Psoas muscle (tissue), 8 donors: ENCODE data around the gene NAA60. TPM values are rescaled to one million over a fixed set of nuclear protein-coding genes. Genes with fewer than 3 reads are reported as not detected.
"Not testable (repeated sequence)": the region's sequence is repeated elsewhere in the genome, so short reads cannot be mapped to it uniquely, and the experiment has no call there.

Source experiments
- ATAC-seq, 4 donors: fragments of 200-7000 bp; cut with Tn5 transposase; one replicate each; pipeline ENCODE4 v1.9.1; 2020; ENCODE audit warnings: moderate library complexity in 3 of 4, mild to moderate bottlenecking in 2 of 4
- DNase-seq, 2 donors: peaks; one replicate each; pipeline ENCODE4 v3.0.0-alpha.2; 2020
- H3K27ac ChIP-seq: fragments of 200-600 bp; one replicate; pipeline ENCODE4 v1.8.0; 2022
- H3K27me3 ChIP-seq, 3 donors: fragments of 200-600 bp in 1 of 3; one replicate each; pipeline versions ENCODE4 v1.6.1 to v1.8.0; 2013 to 2022; ENCODE audit warnings: low read length in 2 of 3, mild to moderate bottlenecking in 2 of 3, moderate library complexity in 1 of 3; ENCODE audit not compliant: insufficient read depth in 3 of 3
- H3K36me3 ChIP-seq, 2 donors: fragments of 200-600 bp in 1 of 2; one replicate each; pipeline versions ENCODE4 v1.6.1 to v1.8.0; 2013 to 2022; ENCODE audit warnings: low read depth in 1 of 2, mild to moderate bottlenecking in 1 of 2, moderate library complexity in 1 of 2; ENCODE audit not compliant: insufficient read depth in 1 of 2
- H3K4me1 ChIP-seq: fragments of 200-600 bp; one replicate; pipeline ENCODE4 v1.8.0; 2022
- H3K4me3 ChIP-seq: fragments of 200-600 bp; one replicate; pipeline ENCODE4 v1.8.0; 2022; ENCODE audit warnings: mild to moderate bottlenecking
- H3K9me3 ChIP-seq: fragments of 200-600 bp; one replicate; pipeline ENCODE4 v1.8.0; 2022
- WGBS, 3 donors: extraction: QIAGEN DNeasy Blood & Tissue Kit; methylation state at CpG; one replicate each; pipeline versions ENCODE4 v1.1.6 to v1.1.7; 2013; 5-methylcytosine and 5-hydroxymethylcytosine counted together
- intact Hi-C, 2 donors: fragments of 100-400 bp; cut with DNase I; formaldehyde crosslinking; loops; one replicate each; pipeline versions ENCODE4 v1.11.0 to v1.14.2; 2022
- polyA plus RNA-seq, 3 donors: library from polyadenylated mRNA; stranded (reverse); fragments of 200-250 nt; gene quantifications; one replicate each; pipeline ENCODE4 v1.2.3, GENCODE V29; 2013
- total RNA-seq, 4 donors: library from RNA; stranded (reverse); fragmentation: NEBNext Ultra II Directional in 2 of 4; extraction: Animal tissue kit (Norgen Biotek cat#: 25700) in 2 of 4; gene quantifications; one replicate each; pipeline versions ENCODE4 v1.2.1 to v1.2.4, GENCODE V29; 2021 to 2023
- TF ChIP-seq, protein P1 (sequence below): fragments of 200-600 bp; IDR thresholded peaks from one replicate; pipeline ENCODE4 v1.8.0; 2022; ENCODE audit warnings: antibody characterized with exemption
- donor health status: healthy with polysubstance abuse.
- donor health status: DM: no; HTN: no; CAD: no; lungs with moderate emphysema.
- donor health status: Bipolar disorder and iron deficiency.
- donor health status: healthy.
- donor health status: DM: yes; HTN: yes; CAD: no.
- donor health status: DM: no; HTN: no; CAD: no.
- donor health status: DM: no; HTN: no; CAD: no.
- donor health status: DM: yes; HTN: yes; CAD: no.

NAA60 gene
- total and polyA plus RNA-seq, 7 donors: 17.9 to 29.3 (median 20.1) TPM

DNA sequence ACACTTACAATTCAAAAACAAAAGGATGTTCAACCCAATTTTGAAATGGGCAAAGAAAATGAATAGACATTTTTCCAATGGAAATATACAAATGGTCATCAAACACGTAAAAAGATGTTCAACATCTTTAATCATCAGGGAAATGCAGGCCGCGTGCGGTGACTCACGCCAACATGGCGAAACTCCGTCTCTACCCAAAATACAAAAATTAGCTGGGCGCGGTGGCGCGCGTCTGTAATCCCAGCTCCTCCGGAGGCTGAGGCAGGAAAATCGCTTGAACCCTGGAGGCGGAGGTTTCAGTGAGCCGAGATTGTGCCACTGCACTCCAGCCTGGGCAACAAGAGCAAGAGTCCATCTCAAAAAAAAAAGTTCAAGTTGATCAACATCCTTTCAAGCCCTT is 55.5 kb downstream of the NAA60 start:
- 96% methylated on average over 16 of the region's 16 CpGs for WGBS, 3 donors
- H3K4me1 ChIP-seq: peaks cover 7% of the 10 kb centered on the region
- no peaks in the 10 kb centered on the region for H3K9me3 ChIP-seq
- H3K27me3 ChIP-seq: no peaks in the 10 kb centered on the region
- DNase-seq: no peak
- intact Hi-C loops: loop anchor here in 1 of 2 donors (10.0 kb wide), 1 partner anchor 234 kb away; no protein-coding TSS in a partner anchor
- no peak overlapping the region for H3K27ac ChIP-seq
- ATAC-seq: no peak
- no peak overlapping the region for H3K4me3 ChIP-seq
- TF ChIP-seq, protein P1, sequence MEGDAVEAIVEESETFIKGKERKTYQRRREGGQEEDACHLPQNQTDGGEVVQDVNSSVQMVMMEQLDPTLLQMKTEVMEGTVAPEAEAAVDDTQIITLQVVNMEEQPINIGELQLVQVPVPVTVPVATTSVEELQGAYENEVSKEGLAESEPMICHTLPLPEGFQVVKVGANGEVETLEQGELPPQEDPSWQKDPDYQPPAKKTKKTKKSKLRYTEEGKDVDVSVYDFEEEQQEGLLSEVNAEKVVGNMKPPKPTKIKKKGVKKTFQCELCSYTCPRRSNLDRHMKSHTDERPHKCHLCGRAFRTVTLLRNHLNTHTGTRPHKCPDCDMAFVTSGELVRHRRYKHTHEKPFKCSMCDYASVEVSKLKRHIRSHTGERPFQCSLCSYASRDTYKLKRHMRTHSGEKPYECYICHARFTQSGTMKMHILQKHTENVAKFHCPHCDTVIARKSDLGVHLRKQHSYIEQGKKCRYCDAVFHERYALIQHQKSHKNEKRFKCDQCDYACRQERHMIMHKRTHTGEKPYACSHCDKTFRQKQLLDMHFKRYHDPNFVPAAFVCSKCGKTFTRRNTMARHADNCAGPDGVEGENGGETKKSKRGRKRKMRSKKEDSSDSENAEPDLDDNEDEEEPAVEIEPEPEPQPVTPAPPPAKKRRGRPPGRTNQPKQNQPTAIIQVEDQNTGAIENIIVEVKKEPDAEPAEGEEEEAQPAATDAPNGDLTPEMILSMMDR: no peak
- no peaks in the 10 kb centered on the region for H3K36me3 ChIP-seq

DNA sequence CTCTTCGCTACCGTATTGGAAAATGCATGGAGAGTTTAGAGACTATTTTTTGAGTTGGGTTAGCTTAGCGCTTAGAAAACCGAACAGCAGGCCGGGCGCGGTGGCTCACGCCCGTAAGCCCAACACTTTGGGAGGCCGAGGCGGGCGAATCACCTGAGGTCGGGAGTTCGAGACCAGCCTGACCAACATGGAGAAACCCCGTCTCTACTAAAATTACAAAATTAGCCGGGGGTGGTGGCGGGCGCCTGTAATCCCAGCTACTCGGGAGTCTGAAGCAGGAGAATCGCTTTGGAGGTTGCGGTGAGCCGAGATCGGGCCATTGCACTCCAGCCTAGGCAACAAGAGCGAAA is 57.9 kb downstream of the NAA60 start:
- not testable (repeated sequence) for H3K27me3 ChIP-seq, DNase-seq, H3K4me1 ChIP-seq, H3K9me3 ChIP-seq
- H3K36me3 ChIP-seq: peaks cover 0 to 18% of the 10 kb centered on the region in 2 donors
- WGBS, 3 donors: 8 to 11% (median 8%) methylated on average over 24 of the region's 24 CpGs
- H3K27ac ChIP-seq: peak overlapping the region; percentile 34
- H3K4me3 ChIP-seq: peak overlapping the region; percentile 93
- ATAC-seq: peak in 1 of 4 donors; percentile 12
- intact Hi-C loops: loop anchor here in 1 of 2 donors (2.0 to 5.0 kb wide), 3 partner anchors 101 to 219 kb away; partner anchors contain the start of genes TIGD7, ZNF174, ZNF263 and ZNF75A

DNA sequence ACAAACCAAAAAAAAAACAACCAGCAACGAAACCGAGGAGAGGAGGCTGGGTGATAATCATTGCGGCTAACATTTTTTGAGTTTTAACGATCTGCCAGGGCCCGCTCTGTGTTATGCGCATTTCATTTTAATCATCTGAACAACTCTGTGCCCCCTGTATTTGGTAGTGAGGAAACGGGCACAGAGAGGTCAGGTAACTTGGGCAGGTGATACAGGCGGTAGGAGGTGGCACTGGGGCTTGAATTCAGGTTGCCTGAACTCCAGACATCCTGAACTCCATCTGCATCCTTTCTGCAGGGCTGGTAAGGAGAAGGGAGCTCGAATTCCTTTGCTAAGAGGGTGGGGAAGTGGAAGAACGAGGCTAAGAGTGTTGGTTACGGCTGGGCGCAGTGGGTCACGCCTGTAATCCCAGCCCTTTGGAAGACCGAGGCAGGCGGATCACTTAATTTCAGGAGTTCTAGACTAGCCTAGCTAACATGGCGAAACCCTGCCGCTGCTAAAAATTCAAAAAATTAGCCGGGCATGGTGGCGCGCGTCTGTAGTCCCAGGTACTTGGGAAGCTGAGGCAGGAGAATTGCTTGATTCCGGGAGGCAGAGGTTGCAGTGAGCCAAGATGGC is 58.4 kb downstream of the NAA60 start:
- ATAC-seq (no peak), DNase-seq (no peak)
- H3K36me3 ChIP-seq: peaks cover 0 to 23% of the 10 kb centered on the region in 2 donors
- no peaks in the 10 kb centered on the region for H3K27me3 ChIP-seq
- 69 to 74% (median 72%) methylated on average over 22 of the region's 22 CpGs for WGBS, 3 donors
- intact Hi-C loops: loop anchor here in 1 of 2 donors (2.0 to 5.0 kb wide), 3 partner anchors 101 to 220 kb away; partner anchors contain the start of genes TIGD7, ZNF174, ZNF263 and ZNF75A
- H3K27ac ChIP-seq: no peak overlapping the region
- peak overlapping the region; percentile 93 for H3K4me3 ChIP-seq
- H3K9me3 ChIP-seq: no peaks in the 10 kb centered on the region
- TF ChIP-seq, protein P1: no peak
- H3K4me1 ChIP-seq: peaks cover 7% of the 10 kb centered on the region

DNA sequence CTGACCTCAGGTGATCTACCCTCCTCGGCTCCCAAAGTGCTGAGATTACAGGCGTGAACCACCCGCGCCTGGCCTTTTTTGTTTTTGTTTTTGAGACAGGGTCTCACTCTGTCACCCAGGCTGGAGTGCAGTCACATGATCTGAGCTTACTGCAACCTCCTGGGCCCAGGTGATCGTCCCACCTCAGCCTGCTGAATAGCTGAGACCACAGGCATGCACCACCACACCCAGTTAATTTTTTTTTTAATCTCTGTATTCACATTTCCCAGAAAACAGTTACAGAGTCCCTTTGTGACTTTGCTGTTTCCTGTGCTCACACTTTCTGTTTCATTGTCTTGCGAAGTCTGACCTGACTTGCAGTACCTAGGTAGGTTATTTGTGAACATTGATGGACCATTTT is 60.0 kb downstream of the NAA60 start:
- H3K27me3 ChIP-seq: no peaks in the 10 kb centered on the region
- 79 to 86% (median 85%) methylated on average over 6 of the region's 6 CpGs for WGBS, 3 donors
- no peak overlapping the region for H3K27ac ChIP-seq
- no peaks in the 10 kb centered on the region for H3K9me3 ChIP-seq
- DNase-seq (no peak), ATAC-seq (no peak)
- H3K4me1 ChIP-seq: peaks cover 7% of the 10 kb centered on the region
- intact Hi-C loops: loop anchor here in 1 of 2 donors (5.0 kb wide), 1 partner anchor 221 kb away; the partner anchor contains the start of gene ZNF263
- no peak overlapping the region for H3K4me3 ChIP-seq
- TF ChIP-seq, protein P1: no peak
- H3K36me3 ChIP-seq: peaks cover 2 to 38% of the 10 kb centered on the region in 2 donors

DNA sequence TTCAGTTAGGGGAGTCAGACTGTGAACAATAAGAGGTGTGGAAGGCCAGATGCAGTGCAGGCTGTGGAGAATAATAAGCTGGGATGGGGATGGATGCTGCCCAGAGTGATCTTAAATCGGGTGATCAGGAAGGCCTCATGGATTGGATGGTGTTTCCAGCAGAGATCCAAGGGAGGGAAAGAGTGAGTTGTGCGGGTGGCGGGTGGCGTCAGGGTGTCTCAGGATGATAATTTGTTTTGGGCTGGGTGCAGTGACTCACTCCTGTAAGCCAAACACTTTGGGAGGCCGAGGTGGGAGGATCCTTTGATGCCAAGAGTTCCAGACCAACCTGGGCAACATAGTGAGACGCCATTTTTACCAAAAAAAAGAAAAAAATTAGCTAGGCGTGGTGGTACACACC is 65.3 kb downstream of the NAA60 start:
- TF ChIP-seq, protein P1: no peak
- Histone ChIP-seq H3K27me3 (no peaks in the 10 kb centered on the region), H3K4me1 (no peaks in the 10 kb centered on the region), H3K27ac (no peak overlapping the region), H3K4me3 (no peak overlapping the region), H3K36me3 (peaks cover 2 to 90% of the 10 kb centered on the region in 2 donors), H3K9me3 (no peaks in the 10 kb centered on the region)
- 92 to 94% (median 94%) methylated on average over 7 of the region's 7 CpGs for WGBS, 3 donors
- ATAC-seq: no peak
- no peak for DNase-seq
- intact Hi-C loops: no loop called here
